Posterior vena cava (tissue), 2 donors: ENCODE data around the gene ARMH2. TPM values are rescaled to one million over a fixed set of nuclear protein-coding genes. Genes with fewer than 3 reads are reported as not detected.

ENCODE experiments used
- total RNA-seq, 2 donors: library from RNA; stranded (reverse); fragmentation: NEBNext Ultra II Directional; extraction: Animal tissue kit (Norgen Biotek cat#: 25700); gene quantifications; one replicate each; pipeline ENCODE4 v1.2.1, GENCODE V29; 2021
- donor health status: DM: yes; HTN: yes; CAD: no.
- donor health status: DM: yes; HTN: yes; CAD: no.

The ARMH2 gene
- total RNA-seq, 2 donors from 2014 or later: not detected

Other genes starting within 250 kb of the ARMH2 start
- under 1 TPM in 1 of 2 donors, not detected in 1; 0.09 TPM for gene KIAA0319, start 152.7 kb downstream of the ARMH2 start, total RNA-seq
- 10 to 100 TPM; 25.8 to 32.8 TPM for gene TDP2, start 132.0 kb downstream of the ARMH2 start, total RNA-seq
- gene ACOT13, start 131.8 kb downstream of the ARMH2 start, total RNA-seq: 10 to 100 TPM; 10.4 to 11.4 TPM
- 10 to 100 TPM; 63.9 to 70.3 TPM for gene C6orf62, start 79.8 kb downstream of the ARMH2 start, total RNA-seq
- 1 to 10 TPM; 6.0 to 7.5 TPM for gene GMNN, start 24.0 kb downstream of the ARMH2 start, total RNA-seq
- gene RIPOR2, start 137.0 kb upstream of the ARMH2 start, total RNA-seq: 10 to 100 TPM; 11.8 to 14.9 TPM